Right cardiac atrium (tissue), 5 donors: ENCODE results near the gene ARHGEF3. TPM values are rescaled to one million over a fixed set of nuclear protein-coding genes. Genes with fewer than 3 reads are reported as not detected.
A peak's percentile ranks its signal among the peaks of the same experiment; 100 is the strongest.

Experiments used
- ATAC-seq, 2 donors: fragments of 200-7000 bp; cut with Tn5 transposase; one replicate each; pipeline versions ENCODE4 v1.8.0 to v1.9.1; 2020; ENCODE audit warnings: moderate library complexity in 2 of 2, mild to moderate bottlenecking in 1 of 2
- DNase-seq, 3 donors: peaks; one replicate each; pipeline ENCODE4 v3.0.0-alpha.2; 2020
- H3K27ac ChIP-seq: one replicate; pipeline ENCODE4 v1.5.1; 2013; ENCODE audit warnings: mild to moderate bottlenecking, low read length, control low read depth, moderate library complexity
- H3K27me3 ChIP-seq: one replicate; pipeline ENCODE4 v1.6.1; 2013; ENCODE audit not compliant: control insufficient read depth, insufficient read depth
- H3K4me1 ChIP-seq: one replicate; pipeline ENCODE4 v1.6.1; 2013; ENCODE audit warnings: low read length; ENCODE audit not compliant: control insufficient read depth, insufficient read depth
- H3K4me3 ChIP-seq: one replicate; pipeline ENCODE4 v1.5.1; 2013; ENCODE audit warnings: low read length, control low read depth
- H3K9me3 ChIP-seq: one replicate; pipeline ENCODE4 v1.6.1; 2013; ENCODE audit warnings: low read length; ENCODE audit not compliant: control insufficient read depth
- WGBS: extraction: QIAGEN DNeasy Blood & Tissue Kit; methylation state at CpG from one replicate; pipeline ENCODE4 v1.1.7; 2013; 5-methylcytosine and 5-hydroxymethylcytosine counted together
- intact Hi-C, 4 donors: fragments of 100-400 bp; cut with DNase I; formaldehyde crosslinking; loops; one replicate each; pipeline versions ENCODE4 v1.11.0 to v1.14.0; 2022 to 2023
- polyA plus RNA-seq: library from polyadenylated mRNA; stranded (reverse); fragments of 200-250 nt; gene quantifications from one replicate; pipeline ENCODE4 v1.2.3, GENCODE V29; 2013
- total RNA-seq, 4 donors: library from RNA; stranded (reverse); fragmentation: NEBNext Ultra II Directional; extraction: Animal tissue kit (Norgen Biotek cat#: 25700); gene quantifications; one replicate each; pipeline ENCODE4 v1.2.1, GENCODE V29; 2021
- donor health status: healthy with polysubstance abuse.
- donor health status: DM: no; HTN: yes; CAD: no.
- donor health status: DM: no; HTN: no; CAD: no.
- donor health status: DM: no; HTN: yes; CAD: no; lungs with severe emphysema.
- donor health status: DM: yes; HTN: yes; CAD: no.

Gene ARHGEF3
- total and polyA plus RNA-seq, 5 donors = 5.9 to 11.4 (median 10.9) TPM

DNA sequence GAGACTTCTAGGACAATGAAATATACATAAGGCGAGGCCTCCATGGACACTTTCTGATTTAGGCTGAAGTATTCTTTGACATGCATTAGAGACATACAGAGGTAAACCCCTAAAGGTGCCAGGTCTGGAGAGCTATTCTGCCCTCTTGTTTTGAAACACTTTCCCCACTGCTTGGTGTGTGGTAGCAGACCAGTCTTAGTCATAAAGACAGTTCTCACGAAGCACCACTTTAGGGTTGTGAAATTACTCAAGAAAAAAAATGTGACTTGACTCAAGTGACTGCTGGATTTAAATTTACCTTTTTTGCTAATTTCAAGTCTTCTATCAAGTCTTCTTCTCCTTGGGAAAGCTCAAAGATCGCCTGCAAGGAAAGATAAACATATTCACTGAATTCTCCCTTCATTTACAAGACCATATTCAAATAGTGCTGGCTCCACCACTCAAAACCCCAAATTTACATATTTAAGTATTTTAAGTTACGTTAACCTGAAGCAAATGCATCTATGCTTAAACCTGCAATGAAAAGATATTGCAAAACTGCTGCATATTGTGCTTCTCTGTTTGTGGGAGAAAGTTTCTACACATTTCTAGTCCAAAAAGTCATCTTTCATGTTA, 48.4 kb downstream of the ARHGEF3 start:
- H3K27ac ChIP-seq = no peak overlapping the region
- intact Hi-C loops = no loop called here
- DNase-seq = no peak

DNA sequence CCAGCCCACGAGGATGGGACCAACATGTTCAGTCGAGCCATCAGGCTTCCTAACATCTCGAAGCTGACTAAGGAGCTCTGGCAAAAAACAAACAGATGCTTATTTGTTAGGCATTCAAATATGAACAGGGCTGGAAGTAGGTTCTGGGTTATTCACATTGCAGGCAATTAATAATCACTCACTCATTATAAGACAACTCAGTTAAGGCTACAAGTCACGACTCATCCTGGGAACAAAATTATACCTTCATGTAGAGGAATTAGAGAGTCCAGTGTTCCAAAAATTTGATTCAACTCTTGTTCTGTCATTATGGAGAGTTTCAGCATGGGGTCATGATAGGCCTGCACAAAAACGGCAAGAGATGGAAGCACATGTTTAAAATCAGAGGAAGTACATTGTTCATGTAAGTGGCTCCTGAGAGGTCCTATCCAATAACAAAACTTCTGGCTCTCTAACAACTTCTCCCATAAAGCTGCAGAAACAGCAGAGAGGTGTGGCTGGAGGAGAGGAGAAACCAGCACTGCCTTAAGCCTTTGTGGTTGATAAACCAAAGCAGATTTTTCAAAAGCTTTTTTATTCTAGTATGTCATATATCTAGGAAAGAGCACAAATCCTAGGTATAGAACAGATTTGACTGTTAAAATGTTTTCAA, 50.6 kb downstream of the ARHGEF3 start:
- no peak for ATAC-seq

More for the DNA sequence above, 48.4 kb downstream of the ARHGEF3 start:
- 71% methylated on average over 4 of the region's 4 CpGs for WGBS
- no peak for ATAC-seq
- H3K27me3 ChIP-seq = no peaks in the 10 kb centered on the region
- H3K9me3 ChIP-seq = no peaks in the 10 kb centered on the region
- H3K4me3 ChIP-seq = no peak overlapping the region
- H3K4me1 ChIP-seq = peaks cover 12% of the 10 kb centered on the region

DNA sequence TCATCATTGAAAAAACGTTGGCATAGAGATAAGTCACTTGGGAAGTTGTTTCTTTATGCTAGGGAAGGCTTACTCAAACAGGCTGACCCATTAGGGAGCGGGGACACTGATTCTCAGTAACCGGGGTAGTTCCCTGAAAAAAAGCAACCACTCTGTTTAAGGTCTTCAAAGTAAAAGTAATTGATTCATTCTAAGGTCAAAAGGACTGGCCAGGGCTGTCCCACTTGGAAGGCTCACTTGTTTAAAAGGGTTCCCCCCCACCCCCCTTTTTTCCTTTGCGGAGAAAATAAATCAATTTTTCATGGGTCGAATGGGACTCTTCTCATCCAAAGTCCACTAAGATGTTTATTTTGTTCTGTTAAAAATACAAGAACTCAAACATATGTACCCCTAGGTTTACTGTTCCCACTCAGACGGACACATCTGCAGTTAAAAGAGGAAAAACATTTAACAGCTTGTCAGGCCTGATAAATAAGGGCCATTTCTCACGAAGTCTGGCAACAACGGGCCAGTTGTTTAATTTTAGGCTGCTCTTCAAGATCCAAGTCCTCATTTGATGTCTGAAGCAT, 53.0 kb downstream of the ARHGEF3 start:
- Histone ChIP-seq H3K4me1 (peaks cover 1% of the 10 kb centered on the region), H3K4me3 (no peak overlapping the region), H3K27me3 (no peaks in the 10 kb centered on the region), H3K27ac (no peak overlapping the region), H3K9me3 (no peaks in the 10 kb centered on the region)
- ATAC-seq (peak; percentile 57 to 72), DNase-seq (no peak)
- 34% methylated on average over 8 of the region's 8 CpGs for WGBS
- intact Hi-C loops = no loop called here

More for the DNA sequence above, 50.6 kb downstream of the ARHGEF3 start:
- Histone ChIP-seq H3K4me1 (peaks cover 11% of the 10 kb centered on the region), H3K27ac (no peak overlapping the region), H3K4me3 (no peak overlapping the region), H3K9me3 (no peaks in the 10 kb centered on the region), H3K27me3 (no peaks in the 10 kb centered on the region)
- no peak for DNase-seq
- WGBS = 88% methylated on average over 5 of the region's 5 CpGs
- intact Hi-C loops = no loop called here

DNA sequence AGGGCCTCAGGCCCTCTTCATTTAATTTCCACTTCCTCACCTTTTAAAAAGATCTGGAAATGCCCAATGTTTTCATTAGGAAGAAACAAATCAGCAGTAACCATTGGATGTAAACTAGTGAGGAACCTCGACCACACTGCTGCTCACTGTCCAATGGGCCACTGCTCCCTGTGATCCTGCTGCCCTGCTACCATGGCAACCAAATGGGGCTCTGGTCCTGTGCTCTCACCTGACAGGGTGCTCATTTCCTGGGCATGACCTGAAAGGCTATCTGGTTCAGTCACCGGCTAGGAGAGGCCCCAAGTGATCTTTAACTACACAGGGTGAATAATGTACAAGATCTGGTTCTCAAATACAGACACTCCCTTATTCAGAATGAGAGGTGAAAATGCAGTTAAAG, 54.6 kb downstream of the ARHGEF3 start:
- Histone ChIP-seq H3K9me3 (no peaks in the 10 kb centered on the region), H3K4me3 (no peak overlapping the region), H3K27ac (no peak overlapping the region), H3K4me1 (peaks cover 1% of the 10 kb centered on the region), H3K27me3 (no peaks in the 10 kb centered on the region)
- no peak for DNase-seq
- ATAC-seq = no peak
- 90% methylated on average over 2 of the region's 2 CpGs for WGBS
- intact Hi-C loops = no loop called here

DNA sequence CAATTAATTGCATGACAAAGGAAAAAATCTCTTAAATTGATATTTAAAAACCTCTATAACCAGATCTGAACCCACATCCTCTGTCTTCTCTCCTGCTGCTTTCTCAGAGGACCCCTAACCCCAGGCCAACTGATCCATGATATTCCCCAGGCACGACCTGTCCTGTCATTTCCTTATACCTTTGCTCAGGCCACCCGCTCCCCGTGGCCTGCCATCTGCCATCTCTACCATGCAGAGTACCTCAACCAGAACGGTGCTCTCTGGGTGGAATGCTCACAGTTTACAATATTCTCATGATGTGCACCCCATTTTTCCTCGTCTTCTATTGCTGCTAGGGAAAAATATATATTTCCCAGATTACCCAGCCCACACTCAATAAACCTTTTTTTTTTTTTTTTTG, 57.7 kb downstream of the ARHGEF3 start:
- Histone ChIP-seq H3K27me3 (no peaks in the 10 kb centered on the region), H3K9me3 (no peaks in the 10 kb centered on the region), H3K27ac (no peak overlapping the region), H3K4me1 (peaks cover under 1% of the 10 kb centered on the region), H3K4me3 (no peak overlapping the region)
- WGBS = 96% methylated on average over 5 of the region's 5 CpGs
- intact Hi-C loops = no loop called here
- DNase-seq (no peak), ATAC-seq (no peak)

DNA sequence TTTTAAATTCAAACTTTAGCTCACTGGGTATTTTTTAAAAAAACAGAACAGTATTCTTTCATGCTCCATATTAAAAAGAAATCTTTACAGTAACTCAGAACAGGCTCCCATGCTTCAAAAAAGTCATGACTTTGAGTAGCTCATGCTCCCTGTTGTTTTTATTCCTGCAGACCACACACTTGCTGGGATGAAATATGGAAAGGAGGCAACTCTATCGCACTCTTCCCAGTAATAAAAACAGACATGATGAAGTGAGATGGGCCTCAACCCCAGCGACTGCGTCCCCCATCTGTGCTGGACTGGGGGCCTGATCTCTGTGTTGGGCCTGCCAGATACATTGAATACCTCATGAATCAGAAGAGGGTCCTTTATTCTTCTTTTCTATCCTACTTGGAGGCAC, 58.9 kb downstream of the ARHGEF3 start:
- Histone ChIP-seq H3K27me3 (no peaks in the 10 kb centered on the region), H3K9me3 (no peaks in the 10 kb centered on the region), H3K4me3 (no peak overlapping the region), H3K4me1 (no peaks in the 10 kb centered on the region), H3K27ac (no peak overlapping the region)
- ATAC-seq = no peak
- intact Hi-C loops = no loop called here
- no peak for DNase-seq
- WGBS = 86% methylated on average over 3 of the region's 3 CpGs

DNA sequence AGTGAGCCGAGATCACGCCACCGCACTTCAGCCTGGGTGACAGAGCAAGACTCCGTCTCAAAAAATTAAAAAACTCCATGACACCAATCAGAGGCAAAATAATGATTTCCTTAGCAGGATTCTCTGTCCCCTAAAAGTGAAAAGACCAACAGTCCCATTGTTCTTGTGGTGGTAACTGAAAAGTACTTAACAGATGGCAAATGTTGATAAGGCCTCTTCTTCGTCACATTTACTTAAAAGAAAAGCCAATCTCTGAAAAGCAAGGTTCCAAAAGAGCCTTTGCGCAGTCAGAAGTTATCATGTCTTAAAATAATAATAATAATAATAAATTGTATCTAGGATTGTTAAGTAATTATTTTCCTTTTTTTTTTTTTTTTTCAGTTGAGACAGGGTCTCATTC, 62.7 kb downstream of the ARHGEF3 start:
- intact Hi-C loops = no loop called here
- Histone ChIP-seq H3K9me3 (no peaks in the 10 kb centered on the region), H3K4me1 (no peaks in the 10 kb centered on the region), H3K27me3 (no peaks in the 10 kb centered on the region), H3K27ac (no peak overlapping the region), H3K4me3 (no peak overlapping the region)
- WGBS = 93% methylated on average over 6 of the region's 6 CpGs
- DNase-seq (no peak), ATAC-seq (no peak)

DNA sequence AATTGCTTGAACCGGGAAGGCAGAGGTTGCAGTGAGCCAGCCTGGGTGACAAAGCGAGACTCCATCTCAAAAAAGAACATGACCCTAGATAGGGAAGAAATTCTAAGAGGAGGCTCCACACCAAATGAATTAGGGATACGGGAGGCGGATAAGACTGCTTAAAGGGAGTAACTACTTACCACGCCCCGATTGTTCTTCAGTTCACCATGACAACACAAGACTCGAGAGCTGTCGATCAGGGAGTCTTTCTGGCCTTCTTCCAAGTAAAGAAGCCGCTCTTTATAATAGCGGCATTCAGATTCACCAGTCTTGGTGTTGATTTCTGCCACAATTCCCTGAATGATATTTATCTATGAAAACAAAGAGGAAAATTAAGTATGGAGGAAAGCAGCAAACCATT, 64.7 kb downstream of the ARHGEF3 start:
- ATAC-seq = no peak
- H3K4me1 ChIP-seq = no peaks in the 10 kb centered on the region
- H3K9me3 ChIP-seq = no peaks in the 10 kb centered on the region
- no peak overlapping the region for H3K4me3 ChIP-seq
- 91% methylated on average over 10 of the region's 10 CpGs for WGBS
- intact Hi-C loops = no loop called here
- no peaks in the 10 kb centered on the region for H3K27me3 ChIP-seq
- DNase-seq = no peak
- H3K27ac ChIP-seq = no peak overlapping the region

DNA sequence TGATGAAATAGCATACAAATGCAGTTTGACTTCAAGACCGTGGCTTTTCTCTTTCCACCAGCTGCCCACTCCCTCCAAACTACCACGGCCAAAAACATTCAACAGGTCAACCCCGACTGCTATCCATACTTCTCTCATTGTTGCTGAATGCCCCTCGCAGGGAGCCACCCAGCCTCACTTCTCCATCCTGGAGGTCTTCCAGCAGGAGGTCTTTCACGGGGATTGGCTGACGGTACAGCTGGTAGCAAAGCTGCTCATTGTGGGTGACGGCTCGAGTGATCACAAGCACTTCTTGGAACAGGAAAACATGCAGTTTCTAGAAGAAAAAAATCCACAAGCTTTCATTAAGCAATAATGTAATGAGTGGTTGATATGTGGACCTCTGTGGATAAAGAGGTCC, 69.6 kb downstream of the ARHGEF3 start:
- 90% methylated on average over 8 of the region's 8 CpGs for WGBS
- no peak overlapping the region for H3K27ac ChIP-seq
- no peak for ATAC-seq

DNA sequence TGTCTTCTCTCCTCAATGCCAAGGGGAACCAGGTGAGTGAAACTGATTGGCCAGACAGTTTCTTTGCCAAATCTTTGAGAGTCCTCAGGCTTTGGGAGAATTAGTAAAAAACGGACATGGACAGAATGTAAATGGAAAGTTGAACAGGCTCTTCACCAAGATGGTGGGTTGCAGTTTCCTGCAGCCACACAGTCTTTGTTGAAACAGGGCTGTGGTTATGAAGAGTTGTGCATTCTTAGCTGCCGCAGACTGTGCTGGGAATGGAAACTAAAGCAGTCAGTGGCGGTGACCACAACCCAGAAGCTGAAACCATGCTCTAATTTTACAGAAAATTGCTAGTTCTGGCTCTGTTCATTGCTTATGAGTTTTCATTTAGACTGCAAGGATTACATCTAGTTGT, 76.6 kb downstream of the ARHGEF3 start:
- no peak for ATAC-seq
- Histone ChIP-seq H3K27me3 (no peaks in the 10 kb centered on the region), H3K27ac (no peak overlapping the region), H3K4me3 (no peak overlapping the region), H3K4me1 (no peaks in the 10 kb centered on the region), H3K9me3 (no peaks in the 10 kb centered on the region)
- no peak for DNase-seq
- 89% methylated on average over 3 of the region's 3 CpGs for WGBS
- intact Hi-C loops = no loop called here

More for the DNA sequence above, 69.6 kb downstream of the ARHGEF3 start:
- Histone ChIP-seq H3K27me3 (no peaks in the 10 kb centered on the region), H3K4me3 (no peak overlapping the region), H3K4me1 (no peaks in the 10 kb centered on the region), H3K9me3 (no peaks in the 10 kb centered on the region)
- DNase-seq = no peak
- intact Hi-C loops = no loop called here

DNA sequence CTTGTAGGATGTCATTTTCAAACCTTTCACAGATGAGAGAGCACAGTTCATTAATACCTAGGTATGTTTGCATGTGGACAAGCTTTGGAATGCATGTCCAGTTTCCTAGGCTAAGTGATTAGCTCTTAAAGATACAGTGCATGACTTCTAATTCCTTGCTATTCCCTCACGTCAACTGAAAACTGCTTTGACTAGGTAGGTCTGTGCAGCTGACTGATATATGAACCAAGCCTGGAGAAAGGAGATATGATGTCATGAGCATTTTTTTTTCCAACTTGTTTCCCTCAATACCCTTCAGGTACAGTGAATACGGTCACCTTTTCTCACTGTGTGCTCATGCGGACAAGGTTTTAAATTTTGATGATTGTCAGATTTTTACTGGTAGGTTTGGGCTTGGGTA, 77.1 kb downstream of the ARHGEF3 start:
- 96% methylated on average over 3 of the region's 3 CpGs for WGBS
- no peak for DNase-seq
- Histone ChIP-seq H3K4me1 (no peaks in the 10 kb centered on the region), H3K27ac (no peak overlapping the region), H3K27me3 (no peaks in the 10 kb centered on the region), H3K9me3 (no peaks in the 10 kb centered on the region), H3K4me3 (no peak overlapping the region)
- intact Hi-C loops = no loop called here
- no peak for ATAC-seq
